HPDE6-E6E7 (cell line): Measurements from ENCODE around the gene ARFIP2.

Experiments used
- DNase-seq: peaks from one replicate; pipeline ENCODE4 v3.0.0; 2011; ENCODE audit warnings: missing footprints; ENCODE audit errors: extremely low spot score

Gene ARFIP2

DNA sequence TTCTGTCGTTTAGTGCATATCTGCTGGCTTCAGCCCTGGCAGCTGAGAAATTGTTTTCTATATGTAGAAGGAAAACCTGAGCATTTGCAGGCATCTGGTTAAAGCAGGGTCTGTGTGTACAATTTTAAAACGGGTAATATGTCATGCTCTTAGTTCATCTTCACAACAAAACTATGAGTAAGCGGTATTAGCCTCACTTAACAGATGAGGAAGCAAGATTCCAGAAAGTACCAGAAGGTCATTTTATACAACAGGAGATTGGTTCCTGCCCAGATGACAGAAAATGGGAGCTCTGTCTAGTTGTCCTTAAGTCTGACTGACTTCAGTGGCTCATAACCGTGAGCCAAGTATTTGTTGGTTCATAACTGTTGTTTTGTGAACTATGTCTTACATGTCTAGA is 1.3 kb upstream of the ARFIP2 start:
- no peak for DNase-seq

DNA sequence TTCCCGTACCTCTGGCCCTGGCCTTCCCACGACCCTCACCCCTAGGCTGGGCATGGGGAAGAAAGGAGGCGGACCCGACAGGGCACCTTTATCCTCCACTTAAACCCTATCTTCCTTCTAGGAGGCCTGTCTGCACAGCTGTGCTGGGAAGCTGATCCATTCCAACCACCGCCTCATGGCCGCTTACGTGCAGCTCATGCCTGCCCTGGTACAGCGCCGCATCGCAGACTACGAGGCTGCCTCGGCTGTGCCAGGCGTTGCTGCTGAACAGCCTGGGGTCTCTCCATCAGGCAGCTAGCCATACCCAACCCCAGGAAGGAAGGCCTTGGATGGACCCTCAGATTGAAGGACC is 769 bp upstream of the ARFIP2 start:
- DNase-seq = no peak

DNA sequence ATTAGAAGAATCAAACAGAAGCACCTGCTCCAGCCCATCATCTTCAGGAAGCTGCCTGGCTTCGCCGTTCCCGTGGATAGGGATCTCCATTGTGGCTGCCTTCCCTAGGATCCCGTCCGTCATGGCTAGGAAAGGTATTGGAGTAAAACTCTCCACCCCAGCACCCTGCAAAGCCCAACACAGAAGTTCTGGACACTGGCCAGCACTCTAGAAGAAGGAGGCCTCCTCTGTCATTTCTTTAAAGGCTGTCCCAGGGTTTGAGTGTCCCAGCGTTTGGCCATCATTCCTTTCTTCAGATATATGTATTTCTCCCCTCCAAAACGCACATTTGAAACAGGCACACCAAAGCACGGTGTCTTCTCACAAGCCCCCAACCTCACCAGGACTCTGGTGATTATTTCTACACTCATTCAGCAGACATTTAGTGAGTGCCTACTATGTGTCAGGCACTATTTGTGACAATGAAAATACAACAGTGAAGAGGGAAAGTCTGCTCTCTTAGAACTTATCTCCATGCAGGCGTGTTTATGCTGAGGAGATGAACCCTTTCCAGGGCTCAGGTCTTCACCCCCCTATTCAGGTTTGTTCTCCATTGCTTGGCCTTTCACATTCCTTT is 724 bp downstream of the ARFIP2 start:
- no peak for DNase-seq

DNA sequence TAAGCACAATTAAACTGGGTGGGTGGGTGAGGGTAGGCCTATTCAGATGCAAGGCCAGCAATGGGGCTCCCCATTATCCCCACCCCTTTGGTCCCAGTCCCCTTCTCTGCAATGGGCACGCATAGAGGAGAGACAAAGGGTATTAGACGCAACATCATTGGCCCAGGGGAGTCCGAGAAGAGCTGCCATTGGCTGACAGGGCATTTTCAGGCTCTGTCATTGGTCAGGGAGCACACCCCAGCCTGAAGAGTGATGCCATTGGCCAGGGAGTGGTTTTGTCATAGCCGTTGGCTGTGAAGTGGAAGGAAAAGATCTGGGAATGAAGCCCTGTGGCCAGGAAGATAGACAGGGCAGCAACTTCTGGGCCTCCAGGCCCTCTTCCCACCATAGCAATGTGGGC is 4.6 kb downstream of the ARFIP2 start:
- DNase-seq = no peak

DNA sequence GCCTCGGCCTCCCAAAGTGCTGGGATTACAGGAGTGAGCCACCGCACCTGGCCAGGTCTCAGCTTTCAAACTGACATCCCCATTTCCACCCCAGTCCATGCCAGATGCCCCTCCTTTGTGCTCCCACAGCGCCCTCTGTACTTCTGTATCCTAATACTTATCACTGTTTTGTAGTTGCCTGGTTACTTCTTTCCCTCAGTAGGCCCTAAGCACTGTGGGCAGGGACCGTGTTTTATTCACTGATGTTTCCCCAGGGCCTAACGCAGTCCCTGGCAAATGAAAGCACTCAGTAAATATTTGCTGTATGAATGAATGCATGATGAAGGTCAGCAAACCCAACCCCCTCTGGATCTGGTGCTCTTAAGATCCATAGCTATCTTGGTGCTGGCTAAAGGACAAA is 5.2 kb downstream of the ARFIP2 start:
- no peak for DNase-seq

DNA sequence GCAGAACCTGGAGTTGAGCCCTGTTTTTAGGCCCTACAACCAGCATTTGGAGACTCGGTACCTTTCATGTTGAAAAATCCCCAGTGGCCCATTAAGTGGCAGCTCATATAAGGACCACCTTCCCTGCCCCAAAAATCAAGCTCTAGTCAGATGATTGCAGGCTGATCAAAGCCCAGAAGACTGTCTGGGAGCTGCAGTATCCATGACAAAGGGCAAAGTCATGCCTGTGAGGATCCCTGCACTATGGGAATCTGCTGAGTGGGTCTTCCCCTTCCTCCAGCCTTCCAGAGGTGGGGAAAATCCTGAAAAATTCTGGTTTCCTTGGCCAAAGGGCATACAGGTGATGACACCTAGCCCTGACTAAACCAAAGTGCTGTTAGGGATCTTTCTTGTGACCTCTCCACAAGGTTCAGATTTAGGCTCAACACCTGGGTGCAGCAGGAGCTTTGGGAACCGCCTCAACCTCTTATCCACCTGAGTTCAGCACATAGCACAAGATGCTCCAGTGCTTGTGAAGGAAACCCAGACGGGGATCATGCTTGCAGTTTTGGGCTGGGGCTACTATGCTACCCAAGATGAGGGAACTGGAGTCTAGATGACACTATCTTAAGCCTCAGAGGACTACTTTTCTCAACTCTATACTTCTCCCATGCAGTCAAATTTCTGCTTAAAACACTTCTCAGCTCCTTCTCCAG is 6.2 kb downstream of the ARFIP2 start:
- no peak for DNase-seq

DNA sequence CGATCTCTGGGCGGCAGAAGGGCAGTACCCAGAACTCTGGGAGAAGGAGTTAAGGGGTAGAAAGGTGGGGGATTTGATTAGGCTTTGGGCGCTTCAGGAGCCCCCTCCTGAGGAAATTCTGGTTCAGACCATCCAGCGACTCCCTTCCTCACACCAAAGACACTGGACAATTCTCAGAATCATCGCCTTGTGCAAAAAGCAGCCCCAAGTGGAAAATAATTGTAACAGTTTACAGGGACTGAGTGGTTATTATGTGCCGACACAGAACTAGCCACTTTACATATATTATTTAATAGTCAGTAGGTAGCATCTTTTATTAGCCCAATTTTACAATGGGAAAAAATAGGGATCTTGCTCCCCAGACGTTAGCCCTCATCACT is 6.7 kb downstream of the ARFIP2 start:
- no peak for DNase-seq

DNA sequence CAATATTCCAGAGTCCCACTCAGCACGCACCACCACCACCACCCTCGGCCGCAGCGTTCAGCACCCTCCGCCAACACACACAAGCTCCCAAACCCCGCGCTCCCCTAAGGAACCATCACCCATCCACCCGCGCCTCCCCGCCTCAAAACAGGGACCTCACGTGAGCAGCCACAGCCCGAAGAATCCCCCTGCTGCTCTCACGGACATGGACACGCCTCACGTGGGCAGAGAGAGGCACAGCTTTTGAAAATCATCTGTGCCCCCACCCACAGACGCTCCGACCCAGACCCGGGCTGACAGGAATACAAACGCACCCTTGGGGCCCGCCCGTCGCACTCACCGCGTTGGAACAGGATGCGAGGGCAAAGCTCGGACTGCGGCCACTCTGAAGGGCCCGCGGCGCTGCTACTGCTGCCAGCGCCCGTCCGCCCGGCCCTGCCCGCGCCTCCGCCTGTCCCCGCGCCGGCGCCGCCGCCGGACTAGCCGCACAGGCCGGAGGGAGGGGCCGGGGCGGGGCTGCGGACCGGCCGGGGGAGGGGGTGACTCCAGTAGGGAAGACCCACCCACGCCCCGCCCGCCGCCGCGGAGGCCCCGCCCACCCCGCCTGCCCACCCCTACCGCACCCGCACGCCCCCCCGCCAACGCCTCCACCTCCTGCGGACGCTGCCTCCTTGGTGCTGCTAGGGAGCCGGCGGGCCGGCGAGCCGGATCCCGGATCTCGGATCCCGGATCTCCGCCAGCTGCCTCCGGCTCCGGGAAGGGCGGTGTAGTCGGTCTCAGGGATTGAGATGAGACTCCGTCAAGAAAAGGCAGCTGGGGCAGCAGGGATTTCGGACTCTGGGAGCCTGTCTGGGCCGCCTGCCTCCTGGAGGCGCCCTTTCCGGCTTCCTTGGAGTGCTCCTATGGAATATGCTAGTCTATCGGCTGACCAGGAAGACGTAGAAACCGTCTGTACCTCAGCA is 7.4 kb downstream of the ARFIP2 start, which contains the start of gene TRIM3:
TRIM3 (minus strand) TSS at position 491 of the 962 bp plus-strand sequence. CDS start 8,246 bp downstream, outside the sequence.
- peak; percentile 79 for DNase-seq

DNA sequence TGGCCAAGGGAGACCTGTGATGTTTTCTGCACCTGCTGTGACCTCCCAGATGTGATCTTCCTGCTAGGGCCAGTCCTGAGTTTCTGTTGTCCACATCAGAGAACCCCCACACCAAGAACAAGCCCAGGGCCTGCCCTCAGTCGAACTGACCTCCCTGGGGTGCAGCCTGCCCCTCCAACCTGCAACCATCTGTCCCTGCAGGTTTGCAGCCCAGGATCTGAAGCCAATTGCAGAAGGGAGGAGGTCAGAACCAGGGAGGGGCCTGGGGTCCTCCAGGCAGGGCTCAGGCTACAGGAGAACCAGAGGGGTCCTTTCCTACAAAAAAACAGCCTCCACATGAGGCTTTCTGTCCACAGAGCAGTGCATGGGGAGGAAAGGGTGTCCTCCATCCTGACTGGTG is 8.2 kb downstream of the ARFIP2 start:
- DNase-seq = no peak

DNA sequence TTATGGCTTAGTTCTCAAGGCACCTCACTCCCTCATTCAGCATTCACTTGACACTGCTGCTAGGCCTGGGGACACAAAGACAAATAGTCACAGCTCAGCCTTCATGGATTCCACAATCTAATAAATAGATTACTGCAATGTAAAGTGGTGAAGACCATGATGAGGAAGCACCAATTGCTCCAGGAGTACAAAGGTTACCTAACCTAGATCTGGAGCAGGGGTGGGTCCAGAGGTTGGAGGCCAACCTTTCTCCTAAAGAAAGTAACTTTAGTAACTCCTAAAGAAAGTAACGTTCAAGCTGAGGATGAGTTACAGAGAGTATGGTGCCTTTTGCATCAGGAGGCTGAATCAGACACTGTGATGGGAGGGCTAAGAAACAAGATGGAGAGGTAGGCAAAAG is 11.5 kb downstream of the ARFIP2 start:
- DNase-seq = no peak

DNA sequence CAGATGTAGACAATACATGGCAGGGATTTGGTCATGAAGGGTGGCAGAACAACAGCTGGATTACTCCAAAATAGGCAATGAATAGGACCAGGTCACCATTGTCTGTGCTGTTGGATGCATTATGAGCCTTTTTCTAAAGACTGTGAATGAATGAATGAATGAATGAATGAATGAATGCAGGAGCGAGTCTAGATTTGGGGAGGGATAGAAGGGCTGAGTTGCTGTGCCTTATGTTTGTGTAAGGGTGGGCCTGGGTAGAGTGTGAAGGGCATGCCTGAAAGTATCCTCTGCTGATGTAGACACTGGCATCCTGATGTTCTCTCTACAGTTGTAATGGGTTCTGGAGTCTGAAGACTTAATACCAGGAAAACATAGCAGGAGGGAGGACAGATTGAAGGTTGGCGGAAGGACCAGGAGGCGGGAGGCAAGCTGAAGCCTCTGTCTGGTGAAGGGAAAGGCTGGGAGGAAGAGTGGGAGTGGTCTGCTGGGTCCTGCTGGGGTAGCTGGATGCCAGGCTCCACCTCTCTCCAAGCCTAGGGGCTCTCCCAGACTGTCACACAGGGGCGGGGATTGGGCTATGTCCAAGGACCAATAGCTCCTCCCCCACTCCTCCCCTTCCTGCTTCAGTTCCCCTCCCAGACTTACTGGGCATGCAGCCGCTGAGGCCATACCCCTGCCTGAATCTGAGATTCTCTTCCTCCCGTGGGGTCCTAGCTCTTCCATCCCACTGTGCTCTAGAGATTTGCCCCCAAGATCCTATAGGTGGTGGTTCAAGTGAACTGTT is 12.2 kb downstream of the ARFIP2 start:
- no peak for DNase-seq

DNA sequence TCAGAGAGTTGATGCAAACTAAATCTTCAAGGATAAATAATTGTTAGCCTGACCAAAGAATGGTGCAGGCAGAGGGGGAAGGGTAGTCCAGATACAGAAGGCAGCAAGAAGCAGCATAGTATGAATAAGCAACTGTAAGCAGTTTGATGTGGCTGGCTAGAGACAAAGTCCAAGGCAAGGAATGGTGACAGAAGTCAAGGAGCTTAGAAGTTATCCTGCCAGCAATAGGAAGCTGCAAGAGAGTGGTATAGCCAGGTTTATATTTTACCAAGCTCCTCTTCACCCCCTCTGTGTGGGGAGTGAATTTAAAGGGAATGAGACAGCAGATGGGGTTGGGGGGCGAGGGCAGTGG is 22.1 kb downstream of the ARFIP2 start:
- DNase-seq = no peak

DNA sequence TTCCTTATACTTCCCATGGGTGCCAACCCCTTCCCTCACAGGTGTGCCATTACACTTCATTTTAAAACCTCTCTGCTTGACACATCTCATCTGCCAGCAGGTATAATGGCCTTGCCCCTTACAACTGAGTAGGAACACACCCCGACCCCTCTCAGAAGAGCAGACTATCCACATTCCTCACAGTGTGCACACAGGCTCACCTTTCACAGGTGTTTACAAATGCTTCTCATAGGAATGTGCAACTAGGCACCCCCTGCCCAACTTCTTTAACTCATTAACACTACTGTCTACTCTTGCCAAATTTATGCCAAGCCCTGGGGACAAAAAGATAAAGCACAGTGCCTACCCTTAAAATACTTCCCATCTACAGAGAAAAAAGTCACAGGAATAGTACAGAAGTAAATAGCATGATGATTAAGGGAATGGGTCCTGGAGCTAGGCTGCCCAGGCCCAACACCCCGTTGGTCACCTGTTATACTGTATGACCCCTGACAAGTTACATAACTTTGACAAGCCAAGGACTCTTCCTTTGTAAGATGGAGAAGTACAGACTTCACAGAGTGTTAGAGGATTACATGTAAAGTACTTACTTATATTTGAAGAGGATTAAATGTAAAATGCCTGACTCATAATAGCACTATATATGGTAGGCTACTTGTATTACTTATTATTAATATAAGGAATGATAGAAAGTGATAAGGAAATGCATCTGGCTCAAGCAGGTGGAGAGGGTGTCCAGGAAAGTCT is 22.6 kb downstream of the ARFIP2 start:
- DNase-seq = no peak

DNA sequence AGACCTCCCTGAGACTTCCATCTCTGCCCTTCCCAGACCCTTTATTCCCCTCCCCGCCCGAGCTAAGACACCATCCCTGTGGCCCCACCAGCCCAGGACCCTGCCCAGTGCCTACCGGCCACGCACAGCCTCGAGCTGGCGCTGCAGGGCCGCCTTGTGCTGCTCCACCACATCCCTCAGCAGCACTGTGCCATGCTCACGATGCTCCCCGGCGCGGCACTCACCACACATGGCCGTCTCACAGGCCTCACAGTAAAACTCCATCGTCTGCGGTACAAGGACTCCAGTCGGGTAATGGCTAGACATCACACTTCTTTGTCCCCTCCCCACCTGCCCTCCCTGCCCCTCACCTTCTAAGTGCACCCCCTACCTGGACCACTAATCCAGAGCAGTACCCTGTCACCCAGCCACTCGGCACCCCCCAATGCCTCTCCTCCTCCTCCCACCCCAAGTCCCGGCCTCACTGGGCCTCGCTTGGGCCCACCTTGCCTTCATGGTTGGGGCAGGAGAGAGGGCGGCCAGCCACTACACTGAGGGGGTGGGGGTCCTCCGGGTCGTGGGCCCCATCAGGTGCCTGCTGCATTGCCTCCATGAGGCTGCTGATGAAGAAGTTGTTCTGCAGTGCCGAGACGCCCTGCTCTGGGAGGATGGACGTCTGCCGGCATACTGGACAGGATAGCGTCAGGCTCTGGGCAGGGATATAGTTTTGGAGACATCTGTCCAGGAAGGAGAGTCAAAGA is 23.4 kb downstream of the ARFIP2 start:
- DNase-seq = no peak

DNA sequence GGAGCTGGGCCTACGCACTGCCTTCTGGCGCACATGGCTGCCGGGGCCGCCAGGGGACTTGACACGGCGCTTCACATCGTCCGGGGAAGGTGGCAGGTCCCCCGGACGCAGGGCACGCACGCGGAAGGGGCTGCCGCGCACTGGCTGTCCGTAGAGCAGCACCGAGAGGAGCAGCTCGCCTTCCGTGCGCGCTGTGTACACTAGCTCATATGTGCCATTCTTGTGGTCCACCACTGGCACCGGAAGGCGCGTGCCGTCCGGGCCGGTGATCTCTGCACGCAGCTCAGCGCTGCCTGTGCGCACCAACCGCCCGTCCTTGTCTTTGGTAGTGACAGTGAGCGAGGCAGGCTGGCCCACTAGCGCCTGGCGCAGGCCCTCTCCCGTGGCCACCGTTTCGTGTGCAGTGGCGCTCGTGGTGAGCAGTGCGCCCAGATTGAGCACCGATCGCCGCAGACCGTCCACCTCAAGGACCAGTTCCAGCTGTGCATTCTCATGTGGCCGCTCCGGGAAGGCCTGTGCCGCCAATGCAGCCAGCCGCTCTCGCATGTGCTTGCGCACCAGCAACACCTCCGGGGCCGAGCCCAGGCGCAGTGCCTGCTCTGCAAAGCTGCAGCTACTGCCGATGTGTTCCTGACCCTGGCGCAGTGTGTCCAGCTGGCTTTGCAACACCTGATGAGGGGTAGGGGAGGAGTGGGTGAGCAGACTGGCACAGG is 24.6 kb downstream of the ARFIP2 start:
- no peak for DNase-seq

DNA sequence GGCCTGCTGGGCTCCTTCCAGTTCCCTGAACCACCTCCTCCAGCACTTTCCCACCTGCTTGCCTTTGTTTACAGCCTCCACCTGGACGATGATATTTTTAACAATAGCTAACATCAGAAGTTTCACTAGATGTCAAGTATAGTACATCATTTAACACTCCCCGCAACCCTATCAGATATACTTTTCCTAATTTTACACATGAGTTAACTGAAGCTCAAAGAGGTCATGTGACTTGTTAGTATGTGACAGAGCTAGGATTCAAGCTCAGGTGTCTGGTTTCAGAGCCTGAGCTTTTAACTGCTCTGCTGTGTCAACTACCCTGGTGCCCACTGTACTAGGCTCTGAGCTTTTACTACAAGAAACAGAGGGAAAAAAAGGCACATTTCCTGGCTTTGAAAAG is 26.1 kb downstream of the ARFIP2 start:
- DNase-seq = no peak

DNA sequence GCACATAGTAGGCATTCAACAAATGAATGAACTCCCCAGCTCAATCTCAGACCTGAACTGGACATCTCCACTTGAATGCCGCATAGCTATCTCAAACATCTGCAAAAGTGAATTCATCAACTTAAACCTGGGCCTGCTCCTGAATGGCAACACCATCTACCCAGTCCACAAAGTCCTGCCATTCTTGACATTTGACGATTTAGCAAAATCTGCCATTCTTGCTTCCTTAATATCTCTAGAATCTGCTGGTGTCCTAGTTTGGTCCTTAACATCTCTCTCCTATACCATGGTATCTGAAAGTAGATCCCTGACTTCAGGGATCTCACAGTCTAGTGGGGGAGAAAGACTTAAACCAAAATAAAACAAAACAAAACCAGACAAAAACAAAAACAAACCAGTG is 28.0 kb downstream of the ARFIP2 start:
- no peak for DNase-seq

DNA sequence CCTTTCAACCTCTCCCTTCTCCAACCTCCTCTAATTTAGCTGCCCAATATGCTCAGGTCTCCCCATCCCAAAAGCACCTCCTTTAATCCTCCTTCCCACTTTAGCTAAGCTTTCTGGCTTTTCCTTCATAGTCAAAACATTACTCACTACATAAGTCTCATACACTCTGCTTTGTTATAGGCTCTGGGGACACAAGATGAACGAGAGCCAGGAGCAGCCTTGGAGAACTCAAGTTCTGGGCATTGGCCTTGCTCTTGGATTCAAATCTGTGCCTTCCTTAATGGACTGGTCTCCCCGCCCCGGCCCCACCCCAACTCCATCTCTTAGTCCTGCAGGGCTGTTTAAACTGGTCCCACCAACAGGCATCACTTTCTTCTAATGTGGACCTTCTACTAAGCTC is 28.9 kb downstream of the ARFIP2 start:
- DNase-seq = no peak

DNA sequence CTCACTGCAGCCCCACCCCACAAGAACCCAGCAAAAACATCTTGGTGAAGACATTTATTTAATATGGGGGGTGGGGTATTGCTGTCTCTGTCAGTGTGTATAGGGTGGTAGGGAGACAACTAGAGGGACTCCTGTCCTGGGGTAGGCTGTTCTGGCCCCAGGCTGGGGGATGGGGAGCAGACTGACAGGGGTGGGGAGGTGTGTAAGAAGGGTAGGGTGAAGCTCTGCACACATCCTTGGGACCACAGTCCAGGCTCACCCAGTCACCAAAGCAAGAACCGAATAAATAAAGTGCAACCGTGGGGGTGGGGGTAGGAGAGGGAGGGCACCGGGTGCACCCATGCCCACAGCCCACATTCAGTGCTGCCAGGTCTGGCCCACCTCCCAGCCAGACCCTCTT is 32.6 kb downstream of the ARFIP2 start:
- no peak for DNase-seq
